Immature natural killer cell (primary cell): ENCODE data around the gene PPDPF. TPM values are rescaled to one million over a fixed set of nuclear protein-coding genes. Genes with fewer than 3 reads are reported as not detected.
A peak's percentile ranks its signal among the peaks of the same experiment; 100 is the strongest.
"Not testable (repeated sequence)": the region's sequence is repeated elsewhere in the genome, so short reads cannot be mapped to it uniquely, and the experiment has no call there.

Source experiments
- DNase-seq, 3 donors: peaks; one replicate each; pipeline ENCODE4 v3.0.0; 2022; ENCODE audit warnings: mixed read lengths in 1 of 3
- H3K27ac Mint-ChIP-seq, 6 donors: one replicate each; pipeline ENCODE4 v1.8.0; 2020; ENCODE audit warnings: mixed read lengths in 6 of 6, mild to moderate bottlenecking in 5 of 6, inconsistent platforms in 4 of 6, moderate library complexity in 3 of 6
- H3K27me3 Mint-ChIP-seq, 3 donors: one replicate each; pipeline ENCODE4 v1.8.0; 2020 to 2021; ENCODE audit warnings: low read depth in 3 of 3, mild to moderate bottlenecking in 3 of 3, mixed read lengths in 3 of 3, moderate library complexity in 3 of 3, inconsistent platforms in 1 of 3
- H3K36me3 Mint-ChIP-seq, 3 donors: one replicate each; pipeline ENCODE4 v1.8.0; 2020; ENCODE audit warnings: mixed read lengths in 3 of 3, inconsistent platforms in 2 of 3, mild to moderate bottlenecking in 2 of 3
- H3K4me1 Mint-ChIP-seq, 2 donors: one replicate each; pipeline ENCODE4 v1.8.0; 2020; ENCODE audit warnings: inconsistent platforms in 2 of 2, mild to moderate bottlenecking in 2 of 2, mixed read lengths in 2 of 2, moderate library complexity in 1 of 2
- H3K4me3 Mint-ChIP-seq, 5 donors: one replicate each; pipeline ENCODE4 v1.8.0; 2020; ENCODE audit warnings: mild to moderate bottlenecking in 5 of 5, mixed read lengths in 5 of 5, inconsistent platforms in 3 of 5, moderate library complexity in 3 of 5
- H3K9me3 Mint-ChIP-seq, 6 donors: one replicate each; pipeline ENCODE4 v1.8.0; 2020; ENCODE audit warnings: mild to moderate bottlenecking in 6 of 6, mixed read lengths in 6 of 6, inconsistent platforms in 4 of 6, moderate library complexity in 3 of 6
- polyA plus RNA-seq, 3 donors: library from polyadenylated mRNA; unstranded; fragments of 300-500 nt; fragmentation: Illumina TruSeq; gene quantifications; one replicate each; pipeline ENCODE4 v1.2.3, GENCODE V29; 2021

The PPDPF gene
- polyA plus RNA-seq, 3 donors from 2014 or later = 14.9 to 84.3 (median 41.9) TPM

DNA sequence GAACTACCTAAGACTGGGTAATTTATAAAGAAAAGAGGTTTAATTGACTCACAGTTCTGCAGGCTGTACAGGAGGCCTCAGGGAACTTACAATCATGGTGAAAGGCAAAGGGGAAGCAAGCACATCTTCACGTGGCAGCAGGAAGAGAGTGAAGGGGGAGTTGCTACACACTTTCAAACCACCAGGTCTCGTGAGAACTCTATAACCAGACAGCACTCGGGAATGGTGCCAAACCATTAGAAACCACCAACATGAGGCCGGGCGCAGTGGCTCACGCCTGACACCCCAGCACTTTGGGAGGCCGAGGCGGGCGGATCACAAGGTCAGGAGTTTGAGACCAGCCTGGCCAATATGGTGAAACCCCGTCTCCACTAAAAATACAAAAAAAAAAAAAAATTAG is 6.0 kb upstream of the PPDPF start:
- H3K4me3 Mint-ChIP-seq, H3K9me3 Mint-ChIP-seq, H3K4me1 Mint-ChIP-seq, H3K36me3 Mint-ChIP-seq, DNase-seq, H3K27ac Mint-ChIP-seq: not testable (repeated sequence)
- H3K27me3 Mint-ChIP-seq = peaks cover 5 to 13% (median 12%) of the 10 kb centered on the region in 3 donors

DNA sequence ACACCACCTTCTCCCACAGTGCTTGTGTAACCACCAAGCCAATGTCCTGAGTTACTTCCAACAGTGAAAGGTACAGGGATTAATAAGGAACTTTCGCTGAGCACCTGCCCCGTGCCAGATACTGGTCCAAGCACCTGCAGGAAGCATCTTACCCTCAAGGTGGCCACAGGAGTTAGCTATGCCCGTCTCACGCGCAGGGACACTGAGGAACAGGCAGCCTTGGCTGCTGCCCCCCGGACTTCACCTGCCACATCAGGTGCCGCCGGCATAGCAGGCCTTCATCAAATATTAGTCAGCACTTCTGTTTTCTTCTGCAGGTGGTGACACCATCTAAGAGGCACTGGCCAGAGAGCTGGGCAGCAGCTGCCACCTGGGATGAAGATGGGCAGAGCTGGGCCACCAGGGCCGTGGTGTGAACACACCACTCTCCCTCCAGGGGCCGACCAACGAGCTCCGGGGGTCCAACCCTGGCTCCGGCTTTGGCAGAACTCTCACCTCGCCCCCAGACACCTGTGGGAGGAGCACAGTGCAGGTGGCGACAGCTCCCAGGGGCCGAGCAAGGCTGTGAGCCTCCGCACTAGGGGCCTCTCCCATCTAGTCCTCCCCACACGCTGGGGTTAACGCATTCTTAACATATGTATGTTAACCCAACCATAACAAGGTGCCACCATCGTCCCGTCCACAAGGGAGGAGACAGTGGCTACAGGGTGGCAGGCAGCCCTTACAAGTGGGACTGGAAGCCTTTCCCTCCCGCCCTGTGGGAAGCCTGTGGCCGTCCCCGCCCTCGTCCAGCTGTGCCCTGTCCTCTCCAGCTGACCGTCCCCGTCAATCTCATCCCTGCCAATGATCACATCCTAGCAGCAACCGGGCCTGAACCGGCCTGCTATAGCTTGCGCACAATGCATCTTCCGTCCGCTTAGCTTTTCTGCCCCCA is 2.9 kb upstream of the PPDPF start:
- no peak for DNase-seq
- peaks cover 0 to 2% (median 0%) of the 10 kb centered on the region in 3 donors for H3K36me3 Mint-ChIP-seq
- no peak overlapping the region for H3K27ac Mint-ChIP-seq
- peaks cover 5 to 11% (median 10%) of the 10 kb centered on the region in 3 donors for H3K27me3 Mint-ChIP-seq
- peak overlapping the region in 4 of 5 donors; percentile 27 to 60 (median 34) for H3K4me3 Mint-ChIP-seq
- H3K4me1 Mint-ChIP-seq = peaks cover 5 to 9% of the 10 kb centered on the region in 2 donors
- peaks cover 0 to 4% (median 0%) of the 10 kb centered on the region in 6 donors for H3K9me3 Mint-ChIP-seq

DNA sequence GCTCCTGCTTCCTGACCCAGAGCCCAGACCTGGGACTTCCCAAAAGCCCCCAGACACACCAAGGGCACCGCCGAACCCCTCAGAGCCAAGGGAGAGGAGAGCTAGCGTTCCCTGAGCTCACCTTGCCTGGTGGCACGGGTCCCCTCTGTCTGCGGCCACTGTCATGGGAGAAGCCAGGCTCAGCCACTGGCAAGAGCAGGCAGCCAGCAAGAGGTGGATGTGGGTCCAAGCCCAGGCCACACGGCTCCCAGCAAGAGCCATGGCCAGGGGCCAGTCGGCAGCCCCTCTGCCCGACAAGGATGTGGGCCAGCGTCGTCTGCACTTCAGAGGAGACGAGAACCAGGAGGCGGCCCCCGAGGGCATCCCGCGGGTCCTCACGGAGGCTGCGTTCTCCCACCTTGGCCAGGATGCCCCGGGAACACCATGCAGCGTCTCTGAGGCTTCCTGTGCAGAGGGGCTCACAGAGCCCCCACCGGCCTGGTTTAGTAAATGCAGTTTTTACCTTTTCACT is 2.2 kb upstream of the PPDPF start:
- H3K9me3 Mint-ChIP-seq = peaks cover 0 to 1% (median 0%) of the 10 kb centered on the region in 6 donors
- peaks cover 0 to 3% (median 0%) of the 10 kb centered on the region in 3 donors for H3K36me3 Mint-ChIP-seq
- peaks cover 5 to 10% of the 10 kb centered on the region in 2 donors for H3K4me1 Mint-ChIP-seq
- H3K27ac Mint-ChIP-seq = peak overlapping the region in 1 of 6 donors; percentile 81
- H3K4me3 Mint-ChIP-seq = peak overlapping the region; percentile 10 to 72 (median 61)
- no peak for DNase-seq
- H3K27me3 Mint-ChIP-seq = peaks cover 1 to 10% (median 4%) of the 10 kb centered on the region in 3 donors

DNA sequence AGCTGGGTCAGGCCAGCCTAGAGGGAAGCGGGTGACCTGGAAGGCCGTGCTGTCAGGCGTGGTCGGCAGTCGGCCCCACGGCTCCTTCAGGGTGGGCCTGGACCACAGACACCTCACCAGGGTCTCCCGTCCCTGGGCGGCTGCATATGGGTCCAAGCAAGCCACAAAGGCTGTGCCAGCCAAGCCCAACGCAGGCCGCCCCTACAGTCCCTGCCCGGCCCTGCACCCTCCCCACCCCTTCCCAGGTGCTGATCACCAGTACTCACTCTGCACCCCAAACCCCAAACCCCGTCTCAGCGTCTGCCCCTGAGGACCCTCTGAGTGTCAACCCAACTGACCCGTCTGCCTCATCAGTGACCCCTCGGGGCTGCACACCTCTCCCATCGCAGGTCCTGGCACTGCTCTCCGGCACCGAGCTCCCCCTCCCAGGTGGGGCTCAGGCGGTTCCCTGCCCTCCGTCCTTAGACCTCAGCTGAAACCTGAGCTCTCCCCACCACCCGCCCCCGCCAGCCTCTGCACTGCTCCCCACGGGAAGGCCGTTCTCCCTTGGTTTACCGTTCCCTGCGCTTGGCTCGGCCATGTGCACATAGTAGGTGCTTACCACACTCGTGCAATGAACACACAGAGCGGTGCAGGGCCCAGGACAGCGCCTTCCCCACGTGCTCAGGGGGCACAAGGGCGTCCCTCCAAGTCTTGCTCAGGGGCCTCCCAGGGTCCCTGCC is 1.5 kb upstream of the PPDPF start:
- H3K27me3 Mint-ChIP-seq = peaks cover 0 to 7% (median 6%) of the 10 kb centered on the region in 3 donors
- no peak for DNase-seq
- H3K9me3 Mint-ChIP-seq = peaks cover 0 to 2% (median 0%) of the 10 kb centered on the region in 6 donors
- peaks cover 5 to 13% of the 10 kb centered on the region in 2 donors for H3K4me1 Mint-ChIP-seq
- H3K27ac Mint-ChIP-seq = peak overlapping the region in 3 of 6 donors; percentile 35 to 81 (median 60)
- H3K4me3 Mint-ChIP-seq = peak overlapping the region; percentile 66 to 79 (median 76)
- peaks cover 0 to 7% (median 3%) of the 10 kb centered on the region in 3 donors for H3K36me3 Mint-ChIP-seq

DNA sequence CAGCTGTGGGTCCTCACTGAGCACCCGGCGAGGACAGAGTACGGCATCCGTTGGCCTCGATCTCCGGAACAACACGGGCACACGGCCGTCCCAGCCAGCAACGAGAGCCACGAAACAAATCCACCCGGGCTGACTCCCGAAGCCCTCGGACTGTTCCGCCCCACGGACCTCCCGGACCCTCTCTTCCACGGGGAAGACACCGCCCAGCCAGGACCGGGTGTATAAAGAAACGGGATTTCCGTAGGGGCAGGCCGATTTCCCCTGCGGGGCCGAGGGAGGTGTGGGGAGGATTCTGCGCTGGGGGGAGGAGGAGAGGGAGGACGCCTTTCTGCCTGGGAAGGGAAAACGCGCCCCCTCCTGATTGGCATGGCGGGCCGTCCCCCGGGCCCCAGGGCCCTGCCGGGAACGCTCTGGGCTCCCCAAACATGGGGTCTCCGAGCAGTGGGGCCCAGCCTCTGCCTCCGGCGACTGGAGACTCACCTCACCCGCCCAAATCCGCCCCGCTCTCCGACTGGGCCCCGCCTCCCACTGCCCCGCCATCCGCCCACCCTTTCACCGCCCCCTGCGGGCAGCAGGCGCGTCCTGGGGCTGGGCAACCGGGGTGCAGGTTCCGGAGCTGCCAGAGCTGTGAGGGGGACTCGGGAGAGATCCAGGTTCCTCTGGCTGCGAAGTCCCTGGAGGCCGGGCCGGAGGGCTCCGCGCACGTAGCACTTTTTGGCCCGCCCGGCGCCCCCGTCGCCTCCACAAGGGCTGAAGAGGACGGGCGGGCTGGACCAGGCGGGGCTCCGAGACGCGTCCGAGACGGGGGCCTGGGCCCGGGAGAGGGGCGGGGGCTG is 679 bp upstream of the PPDPF start:
- peak overlapping the region; percentile 66 to 79 (median 76) for H3K4me3 Mint-ChIP-seq

DNA sequence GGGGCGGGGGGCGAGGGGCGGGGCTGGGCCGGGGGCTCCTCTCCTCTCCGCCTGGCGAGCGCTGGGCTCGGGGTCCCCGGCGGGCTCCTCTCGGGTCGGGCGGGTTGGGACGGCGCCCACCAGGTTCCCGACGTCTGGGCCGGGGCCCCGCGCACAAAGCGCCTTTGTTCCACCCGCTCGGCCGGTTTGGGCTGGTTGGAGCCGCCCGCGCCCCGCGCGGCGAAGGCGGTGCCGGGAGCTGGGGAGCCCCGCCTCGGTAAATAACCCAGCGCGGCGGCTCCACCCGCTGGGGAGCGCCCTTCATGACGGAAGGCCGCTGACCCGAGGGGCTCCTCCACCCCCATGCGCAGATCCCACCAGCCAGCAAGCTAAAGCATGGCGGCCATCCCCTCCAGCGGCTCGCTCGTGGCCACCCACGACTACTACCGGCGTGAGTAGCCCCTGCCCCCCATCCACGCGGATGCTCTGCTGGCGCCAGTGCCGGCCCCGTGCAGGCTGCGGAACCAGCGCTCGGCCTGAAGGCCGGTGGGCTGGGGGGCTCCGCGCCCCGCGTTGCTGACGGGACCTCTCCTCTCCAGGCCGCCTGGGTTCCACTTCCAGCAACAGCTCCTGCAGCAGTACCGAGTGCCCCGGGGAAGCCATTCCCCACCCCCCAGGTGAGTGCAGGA is 503 bp downstream of the PPDPF start:
- H3K36me3 Mint-ChIP-seq = peaks cover 0 to 7% (median 3%) of the 10 kb centered on the region in 3 donors
- peak; percentile 54 to 72 (median 68) for DNase-seq
- peak overlapping the region in 2 of 6 donors; percentile 32 to 71 for H3K27ac Mint-ChIP-seq
- H3K4me1 Mint-ChIP-seq = peaks cover 0 to 11% of the 10 kb centered on the region in 2 donors
- peak overlapping the region; percentile 68 to 81 (median 75) for H3K4me3 Mint-ChIP-seq
- peaks cover 0 to 2% (median 0%) of the 10 kb centered on the region in 6 donors for H3K9me3 Mint-ChIP-seq
- peaks cover 0 to 4% (median 3%) of the 10 kb centered on the region in 3 donors for H3K27me3 Mint-ChIP-seq

More for the DNA sequence above, 679 bp upstream of the PPDPF start:
- DNase-seq = peak; percentile 60 to 70 (median 67)
- peaks cover 0 to 2% (median 0%) of the 10 kb centered on the region in 6 donors for H3K9me3 Mint-ChIP-seq
- peak overlapping the region in 3 of 6 donors; percentile 35 to 61 (median 60) for H3K27ac Mint-ChIP-seq
- H3K36me3 Mint-ChIP-seq = peaks cover 0 to 7% (median 3%) of the 10 kb centered on the region in 3 donors
- H3K27me3 Mint-ChIP-seq = peaks cover 0 to 4% (median 3%) of the 10 kb centered on the region in 3 donors
- H3K4me1 Mint-ChIP-seq = peaks cover 0 to 11% of the 10 kb centered on the region in 2 donors

DNA sequence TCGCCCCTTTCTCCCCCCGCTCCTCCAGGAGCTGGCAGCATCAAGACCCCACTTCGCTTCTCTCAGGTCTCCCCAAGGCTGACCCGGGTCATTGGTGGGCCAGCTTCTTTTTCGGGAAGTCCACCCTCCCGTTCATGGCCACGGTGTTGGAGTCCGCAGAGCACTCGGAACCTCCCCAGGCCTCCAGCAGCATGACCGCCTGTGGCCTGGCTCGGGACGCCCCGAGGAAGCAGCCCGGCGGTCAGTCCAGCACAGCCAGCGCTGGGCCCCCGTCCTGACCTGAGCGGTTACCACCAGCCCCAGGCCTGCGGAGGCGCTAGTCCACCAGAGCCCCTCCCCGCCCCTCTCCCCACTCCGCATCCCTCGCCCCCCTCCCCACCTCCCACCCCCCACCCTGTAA is 1.0 kb downstream of the PPDPF start:
- H3K27ac Mint-ChIP-seq = peak overlapping the region in 1 of 6 donors; percentile 32
- peaks cover 0 to 7% (median 3%) of the 10 kb centered on the region in 3 donors for H3K36me3 Mint-ChIP-seq
- H3K4me3 Mint-ChIP-seq = peak overlapping the region; percentile 68 to 81 (median 75)
- peaks cover 0 to 5% (median 4%) of the 10 kb centered on the region in 3 donors for H3K27me3 Mint-ChIP-seq
- H3K4me1 Mint-ChIP-seq = peaks cover 0 to 11% of the 10 kb centered on the region in 2 donors
- peaks cover 0 to 2% (median 0%) of the 10 kb centered on the region in 6 donors for H3K9me3 Mint-ChIP-seq
- no peak for DNase-seq

DNA sequence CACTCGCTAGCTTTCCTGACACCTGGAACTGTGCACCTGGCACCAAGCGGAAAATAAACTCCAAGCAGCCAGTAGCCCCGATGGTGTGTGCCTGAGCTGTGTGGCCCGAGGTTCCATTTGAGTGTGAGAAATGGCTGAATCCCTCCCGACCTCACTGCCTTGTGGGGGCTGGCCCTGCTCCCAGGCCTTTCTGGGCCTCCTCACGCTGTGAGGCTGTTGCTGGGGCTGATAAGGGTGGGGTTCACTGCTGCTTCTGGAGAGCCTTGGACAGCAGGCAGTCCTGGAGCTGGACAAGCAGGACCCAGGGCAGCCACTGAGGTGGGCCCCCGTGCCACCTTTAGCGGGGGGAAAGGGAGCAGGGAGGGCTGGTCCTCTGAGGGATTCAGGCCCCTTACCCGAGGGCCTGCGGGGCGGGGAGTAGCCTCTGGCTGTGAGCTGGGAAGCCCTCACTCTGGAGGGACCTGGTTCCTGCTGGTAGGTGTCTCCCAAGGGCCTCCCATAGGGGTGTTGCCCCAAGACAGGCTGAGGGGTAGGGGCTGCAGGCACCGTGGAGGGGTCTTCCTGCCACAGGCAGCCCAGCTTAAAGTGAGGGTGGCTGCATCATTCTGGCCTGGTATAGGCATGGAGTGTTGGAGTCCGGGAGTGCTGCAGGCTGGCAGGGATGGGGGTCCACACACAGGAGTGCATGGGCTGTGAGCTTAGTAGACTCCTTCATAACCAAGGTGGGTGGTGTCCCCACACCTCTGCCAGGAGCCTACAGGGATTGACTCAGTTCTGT is 1.7 kb downstream of the PPDPF start:
- Mint-ChIP-seq H3K4me3 (peak overlapping the region; percentile 29 to 70 (median 56)), H3K4me1 (peaks cover 0 to 11% of the 10 kb centered on the region in 2 donors), H3K36me3 (peaks cover 0 to 7% (median 3%) of the 10 kb centered on the region in 3 donors), H3K27ac (peak overlapping the region in 2 of 6 donors; percentile 13 to 24), H3K9me3 (peaks cover 0 to 2% (median 0%) of the 10 kb centered on the region in 6 donors), H3K27me3 (peaks cover 0 to 5% (median 4%) of the 10 kb centered on the region in 3 donors)
- no peak for DNase-seq

DNA sequence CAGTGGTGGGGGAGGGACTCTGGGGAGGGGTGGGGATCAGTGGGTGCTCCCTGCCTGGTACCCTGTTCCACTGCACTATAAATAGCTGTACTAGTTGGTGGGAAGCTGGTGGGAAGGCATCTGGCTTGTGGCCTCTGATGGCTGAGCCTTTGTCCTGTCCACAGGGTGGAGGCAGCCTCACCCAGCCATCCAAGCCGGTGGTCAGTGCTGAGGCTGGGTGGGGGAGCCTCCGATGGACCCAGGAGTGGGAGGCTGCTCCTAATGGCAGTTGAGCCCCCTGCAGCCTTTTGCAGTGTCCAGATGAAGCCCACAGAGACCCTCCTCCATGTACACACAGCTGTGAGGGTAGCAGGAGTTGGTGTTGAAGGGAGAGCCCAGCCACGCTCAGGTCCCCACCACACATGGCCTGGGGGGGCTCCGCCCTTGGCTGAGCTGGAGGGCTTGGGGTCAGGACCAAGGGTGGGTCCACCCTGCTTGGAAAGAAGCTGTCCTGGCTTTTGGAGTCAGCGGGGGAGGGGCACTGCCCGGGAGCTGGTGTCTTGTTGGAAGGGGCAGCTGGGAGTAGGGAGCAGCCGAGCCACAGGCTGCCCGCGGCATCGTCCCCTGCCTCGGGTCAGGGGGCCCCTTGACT is 2.5 kb downstream of the PPDPF start:
- Mint-ChIP-seq H3K4me1 (peaks cover 0 to 11% of the 10 kb centered on the region in 2 donors), H3K27ac (no peak overlapping the region), H3K27me3 (peaks cover 0 to 5% (median 4%) of the 10 kb centered on the region in 3 donors), H3K4me3 (peak overlapping the region in 2 of 5 donors; percentile 27 to 60), H3K9me3 (peaks cover 0 to 2% (median 0%) of the 10 kb centered on the region in 6 donors), H3K36me3 (peaks cover 0 to 7% (median 3%) of the 10 kb centered on the region in 3 donors)
- no peak for DNase-seq

DNA sequence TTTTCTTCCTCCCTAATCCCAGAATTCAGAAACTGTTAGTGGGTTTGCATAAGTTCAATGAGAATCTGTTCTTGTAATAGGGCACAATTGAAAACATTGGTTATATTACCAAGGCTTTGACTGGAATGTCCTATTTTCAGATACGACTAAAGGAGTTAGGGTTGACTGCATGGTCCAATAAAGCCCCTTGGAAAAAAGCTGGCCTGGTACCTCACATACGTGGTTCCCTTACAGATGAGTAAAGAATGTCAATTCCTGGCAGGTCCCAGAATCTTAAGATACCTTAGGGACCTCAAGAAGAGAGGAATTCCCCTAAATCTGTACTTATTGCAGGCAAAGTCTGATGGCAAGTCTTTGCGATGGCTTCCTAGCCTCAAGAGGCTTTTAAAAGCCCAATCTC is 4.6 kb downstream of the PPDPF start:
- no peak for DNase-seq
- peaks cover 0 to 10% of the 10 kb centered on the region in 2 donors for H3K4me1 Mint-ChIP-seq
- peaks cover 0 to 7% (median 3%) of the 10 kb centered on the region in 3 donors for H3K36me3 Mint-ChIP-seq
- H3K27ac Mint-ChIP-seq = no peak overlapping the region
- H3K27me3 Mint-ChIP-seq = peaks cover 0 to 6% (median 6%) of the 10 kb centered on the region in 3 donors
- H3K4me3 Mint-ChIP-seq = peak overlapping the region in 1 of 5 donors; percentile 18
- H3K9me3 Mint-ChIP-seq = peaks cover 0 to 2% (median 0%) of the 10 kb centered on the region in 6 donors

DNA sequence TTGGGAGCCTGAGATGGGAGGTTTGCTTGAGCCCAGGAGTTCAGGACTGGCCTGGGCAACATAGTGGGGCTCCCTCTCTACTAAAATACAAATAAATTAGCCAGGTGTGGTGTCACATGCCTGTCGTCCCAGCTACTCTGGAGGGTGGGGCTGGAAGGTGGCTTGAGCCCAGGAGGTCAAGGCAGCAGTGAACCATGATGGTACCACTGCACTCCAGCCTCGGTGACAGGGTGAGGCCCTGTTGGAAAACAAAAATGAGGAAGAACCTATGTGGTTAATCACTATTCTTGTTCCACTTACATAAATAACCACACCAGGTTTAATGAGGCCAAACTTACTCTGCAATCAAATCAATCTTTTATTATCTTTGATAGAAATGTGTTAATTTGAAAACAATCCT is 5.4 kb downstream of the PPDPF start:
- Mint-ChIP-seq H3K36me3 (peaks cover 0 to 7% (median 3%) of the 10 kb centered on the region in 3 donors), H3K27ac (no peak overlapping the region), H3K9me3 (peaks cover 0 to 2% (median 0%) of the 10 kb centered on the region in 6 donors), H3K4me1 (peaks cover 0 to 10% of the 10 kb centered on the region in 2 donors), H3K27me3 (peaks cover 0 to 6% (median 6%) of the 10 kb centered on the region in 3 donors), H3K4me3 (no peak overlapping the region)
- DNase-seq = no peak
